Measurements from ENCODE around the gene RBPJL.
"Not testable (repeated sequence)": the region's sequence is repeated elsewhere in the genome, so short reads cannot be mapped to it uniquely, and the experiment has no call there.

Gene RBPJL

DNA sequence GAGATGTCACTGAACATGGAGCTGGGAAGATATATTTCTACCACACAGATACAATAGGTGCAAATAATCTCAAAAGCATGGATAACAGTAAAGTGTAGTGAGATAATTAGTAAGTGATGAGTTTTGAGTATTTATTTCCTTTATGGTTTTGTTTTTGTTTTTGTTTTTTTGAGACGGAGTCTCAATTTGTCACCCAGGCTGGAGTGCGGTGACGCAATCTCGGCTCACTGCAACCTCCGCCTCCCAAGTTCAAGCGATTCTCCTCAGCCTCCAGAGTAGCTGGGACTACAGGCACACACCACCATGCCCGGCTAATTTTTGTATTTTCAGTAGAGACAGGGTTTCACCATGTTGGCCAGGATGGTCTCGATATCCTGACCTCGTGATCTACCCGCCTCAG lies 44.2 kb downstream of the RBPJL start:
- H3K4me3 ChIP-seq (ENCODE audit: low read length); DNase-seq (ENCODE audit: low read depth, low spot score): not testable (repeated sequence)

DNA sequence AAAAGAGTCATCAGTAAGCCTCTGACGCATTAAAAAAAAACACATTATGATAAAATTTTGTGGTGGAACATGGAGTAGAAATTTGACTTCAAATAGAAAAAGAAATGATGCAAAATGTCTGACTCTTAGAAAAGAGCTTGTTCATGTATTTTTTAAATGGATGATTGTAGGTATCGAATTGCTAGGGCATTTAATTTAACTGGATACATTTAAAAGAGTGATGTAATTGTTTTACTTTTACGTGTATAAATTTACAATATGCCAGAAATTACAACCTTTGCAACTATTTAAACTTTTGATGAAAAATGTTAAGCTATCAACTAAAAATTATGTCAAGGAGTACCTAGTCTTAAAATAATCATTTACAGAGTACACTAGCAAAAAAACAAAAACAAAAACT lies 46.1 kb downstream of the RBPJL start:
- no peak overlapping the region for H3K4me3 ChIP-seq (ENCODE audit: low read length)

DNA sequence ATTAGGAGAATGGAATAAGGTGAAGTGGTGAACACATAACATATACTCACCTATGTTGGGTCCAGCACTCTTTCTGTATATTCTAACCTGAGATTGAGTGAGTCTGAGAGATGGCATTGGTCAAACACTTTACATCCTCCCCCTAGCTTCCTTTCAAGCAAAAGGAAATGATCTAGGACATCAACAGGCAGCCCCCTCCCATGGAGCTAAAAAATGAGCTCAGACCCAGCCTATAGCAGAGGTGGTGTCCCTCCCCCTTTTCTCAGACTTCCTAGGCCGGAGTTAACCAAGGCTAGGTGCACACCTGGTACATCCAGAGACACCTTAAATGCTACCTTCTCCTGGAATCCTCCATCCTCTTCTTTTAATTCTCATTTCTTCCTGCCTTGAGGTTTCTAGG lies 47.1 kb downstream of the RBPJL start:
- DNase-seq (ENCODE audit: low read depth, low spot score) = no peak
- H3K4me3 ChIP-seq (ENCODE audit: low read length) = no peak overlapping the region

More for the DNA sequence above, 46.1 kb downstream of the RBPJL start:
- no peak for DNase-seq (ENCODE audit: low read depth, low spot score)

DNA sequence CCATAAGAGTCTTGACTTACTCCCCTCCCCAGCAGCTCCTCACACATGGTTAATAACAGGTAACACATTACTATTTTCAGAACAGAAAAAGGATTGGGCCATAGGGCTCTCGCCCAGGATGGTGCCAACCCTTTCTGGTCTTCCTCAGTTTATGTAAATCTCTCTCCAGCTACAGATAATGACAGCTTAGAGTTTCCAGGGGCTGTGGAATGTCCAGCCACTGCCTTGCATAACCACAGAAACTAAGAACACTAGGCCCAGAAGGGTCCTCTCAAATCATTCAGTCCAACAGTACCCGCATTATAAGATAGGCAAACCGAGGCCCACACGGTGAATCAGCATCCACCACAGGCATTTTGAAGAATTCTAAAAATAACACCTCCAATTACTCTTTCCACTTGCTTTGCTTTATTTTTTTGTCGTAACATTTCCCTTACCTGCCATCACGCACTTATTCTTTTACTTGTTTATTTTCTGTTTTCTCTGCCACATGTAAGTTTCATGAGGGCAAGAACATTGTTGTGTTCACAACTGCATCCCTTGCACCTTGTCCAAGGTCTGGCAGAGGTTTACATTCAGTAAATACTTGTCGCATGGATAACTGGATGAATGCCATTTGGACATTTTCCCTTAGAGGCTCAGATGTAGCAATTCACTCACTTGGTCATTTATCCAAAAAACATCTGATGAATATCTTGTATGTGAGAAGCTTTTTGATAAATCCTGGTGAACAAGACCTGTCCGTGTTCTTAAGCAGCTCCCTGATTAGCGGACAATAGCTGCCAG lies 48.0 kb downstream of the RBPJL start:
- no peak for DNase-seq (ENCODE audit: low read depth, low spot score)
- H3K4me3 ChIP-seq (ENCODE audit: low read length) = no peak overlapping the region

DNA sequence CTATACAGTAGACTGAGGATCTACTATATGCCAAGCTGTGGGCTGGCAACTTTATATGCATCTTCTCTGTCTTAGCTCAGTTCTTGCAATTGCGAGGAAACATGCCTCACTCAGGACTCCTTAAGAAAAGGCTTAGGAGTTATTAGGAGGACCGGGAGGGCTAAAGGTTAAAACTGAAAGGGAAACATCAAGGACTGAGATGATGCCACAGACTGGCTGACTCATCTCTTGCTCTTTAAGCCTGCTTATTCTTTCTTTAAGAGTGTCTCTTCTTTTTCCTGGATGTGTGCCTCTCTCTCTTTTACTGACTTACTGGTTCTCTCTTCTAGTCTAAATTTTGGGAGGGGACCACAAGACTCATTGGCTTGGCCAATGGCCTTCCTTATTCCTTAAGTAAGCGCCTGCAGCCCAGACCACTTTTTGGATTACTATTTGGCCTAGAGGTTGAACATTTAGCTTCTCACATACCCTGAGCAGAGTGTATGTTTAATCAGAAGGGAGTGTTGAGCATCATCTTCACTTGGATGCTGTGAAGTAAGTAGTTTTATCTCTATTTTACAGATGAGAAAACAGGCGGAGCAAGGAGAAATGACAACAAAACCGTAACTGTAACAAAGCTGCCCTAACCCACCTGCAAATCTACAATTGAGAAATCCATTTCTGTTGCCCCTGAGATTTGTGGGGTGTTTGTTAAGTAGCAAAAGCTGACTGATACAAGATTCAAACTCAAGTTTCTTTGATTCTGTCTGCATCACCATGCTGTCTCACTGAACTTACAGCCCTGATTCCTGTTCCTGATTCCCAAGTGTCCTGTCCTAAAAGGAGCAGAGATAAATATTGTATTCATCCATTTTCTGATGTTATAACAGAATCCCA lies 48.8 kb downstream of the RBPJL start:
- no peak for DNase-seq (ENCODE audit: low read depth, low spot score)
- no peak overlapping the region for H3K4me3 ChIP-seq (ENCODE audit: low read length)

DNA sequence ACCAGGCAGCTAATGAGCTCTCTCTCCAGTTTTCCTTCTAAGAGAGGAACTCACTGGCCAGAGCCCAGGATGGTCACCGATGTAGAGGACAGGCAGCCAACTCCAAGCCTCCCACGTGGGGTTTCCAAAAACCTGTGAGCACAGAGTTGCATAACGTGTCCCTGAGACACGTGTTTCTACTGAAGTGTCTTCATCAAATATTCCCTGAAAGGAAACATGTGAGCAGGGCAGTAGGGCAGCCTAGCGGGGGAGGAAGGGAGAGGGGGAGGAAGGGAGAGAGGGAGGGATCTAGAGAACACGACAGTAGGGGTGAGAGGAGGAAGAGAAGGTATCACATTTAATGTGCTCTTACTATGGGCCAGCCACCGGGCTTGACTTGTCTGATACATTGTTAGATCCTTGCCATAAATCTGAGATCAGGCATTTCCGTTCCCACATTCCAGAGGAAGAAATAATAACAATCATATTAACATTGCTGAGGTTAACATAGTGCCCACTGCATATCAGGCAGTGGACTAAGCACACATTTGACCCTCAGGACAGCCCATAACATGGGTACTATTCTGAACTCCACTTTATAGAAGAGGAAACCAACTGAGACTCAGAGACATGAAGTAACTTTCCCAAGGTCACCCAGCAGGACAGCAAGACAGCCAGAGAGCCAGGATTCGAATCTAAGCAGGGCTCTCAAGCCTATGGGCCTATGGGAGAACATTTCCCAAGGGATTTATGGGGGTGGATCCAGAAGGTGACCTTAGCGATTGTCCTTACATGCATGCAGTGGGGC lies 51.8 kb downstream of the RBPJL start:
- no peak for DNase-seq (ENCODE audit: low read depth, low spot score)

DNA sequence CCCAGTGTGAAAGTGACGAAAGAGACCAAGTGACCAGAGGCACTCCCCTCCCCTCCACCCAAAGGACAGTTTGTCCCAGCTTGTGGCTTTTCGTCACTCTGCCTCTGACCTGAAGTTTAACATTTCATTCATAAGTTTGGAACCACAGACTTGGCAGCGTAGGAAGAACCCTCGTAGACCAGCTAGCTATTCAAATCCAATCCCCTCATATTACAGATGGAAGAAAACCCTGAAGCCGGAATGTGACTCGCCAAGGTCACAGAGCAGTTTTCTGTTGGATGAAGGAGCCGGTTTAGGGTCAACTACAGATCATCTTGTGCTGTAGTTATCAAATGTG lies 52.4 kb downstream of the RBPJL start:
- DNase-seq (ENCODE audit: low read depth, low spot score) = no peak
- no peak overlapping the region for H3K4me3 ChIP-seq (ENCODE audit: low read length)

More for the DNA sequence above, 51.8 kb downstream of the RBPJL start:
- H3K4me3 ChIP-seq (ENCODE audit: low read length) = no peak overlapping the region

DNA sequence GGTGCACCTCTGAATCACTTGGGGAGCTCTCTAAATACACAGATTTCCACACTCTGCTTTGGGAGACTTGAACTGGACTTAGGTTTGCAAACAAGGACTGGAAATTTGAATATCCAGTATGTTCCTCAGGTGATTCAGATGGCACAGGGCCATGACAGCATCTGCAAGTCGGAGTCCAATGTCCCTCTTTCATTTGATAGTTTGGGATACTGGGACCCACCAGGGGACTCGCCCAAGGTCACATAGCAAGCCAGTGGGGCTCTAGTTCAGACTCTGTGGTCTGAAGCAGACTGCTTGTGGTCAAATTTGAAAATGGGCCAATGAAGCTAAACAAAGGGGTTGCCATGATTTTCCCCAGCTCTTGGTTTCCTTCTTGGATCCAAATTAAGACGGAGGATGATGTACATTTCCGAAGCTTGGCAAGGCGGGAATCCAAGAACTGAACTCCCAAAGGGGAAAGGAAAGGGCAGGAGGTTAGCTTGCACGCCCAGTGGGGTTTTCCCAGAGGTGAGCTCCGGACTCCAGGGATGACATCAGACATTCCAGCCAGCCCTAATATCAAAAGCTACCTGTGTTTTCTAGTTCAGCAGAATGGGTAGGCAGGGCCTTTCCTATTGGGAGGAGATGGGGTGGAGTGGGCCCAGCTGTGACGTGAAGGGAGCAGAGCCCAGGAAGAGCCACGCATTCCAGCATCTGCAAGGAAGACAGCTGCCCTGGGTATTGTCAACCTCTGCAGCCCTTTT lies 52.9 kb downstream of the RBPJL start:
- H3K4me3 ChIP-seq (ENCODE audit: low read length) = no peak overlapping the region
- DNase-seq (ENCODE audit: low read depth, low spot score) = no peak

DNA sequence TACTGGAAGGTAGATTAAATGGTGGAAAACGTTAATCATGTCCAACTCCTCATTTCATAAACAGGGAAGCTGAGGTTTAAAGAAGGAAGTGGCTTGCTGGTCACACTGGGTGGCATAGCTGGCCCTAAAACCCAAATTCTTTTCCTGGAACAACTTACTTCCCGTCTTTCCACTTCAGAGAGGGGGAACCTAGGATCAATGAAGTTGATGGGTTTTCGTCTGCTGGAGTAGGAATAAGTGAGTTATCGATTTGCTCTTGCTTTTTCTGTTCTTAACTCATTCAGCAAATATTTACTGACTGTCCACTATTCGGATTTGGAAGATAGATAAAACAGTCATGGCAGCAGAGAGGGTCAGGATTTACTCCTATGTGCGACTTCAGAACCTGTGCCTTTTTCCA lies 55.2 kb downstream of the RBPJL start:
- DNase-seq (ENCODE audit: low read depth, low spot score) = no peak
- H3K4me3 ChIP-seq (ENCODE audit: low read length) = no peak overlapping the region

DNA sequence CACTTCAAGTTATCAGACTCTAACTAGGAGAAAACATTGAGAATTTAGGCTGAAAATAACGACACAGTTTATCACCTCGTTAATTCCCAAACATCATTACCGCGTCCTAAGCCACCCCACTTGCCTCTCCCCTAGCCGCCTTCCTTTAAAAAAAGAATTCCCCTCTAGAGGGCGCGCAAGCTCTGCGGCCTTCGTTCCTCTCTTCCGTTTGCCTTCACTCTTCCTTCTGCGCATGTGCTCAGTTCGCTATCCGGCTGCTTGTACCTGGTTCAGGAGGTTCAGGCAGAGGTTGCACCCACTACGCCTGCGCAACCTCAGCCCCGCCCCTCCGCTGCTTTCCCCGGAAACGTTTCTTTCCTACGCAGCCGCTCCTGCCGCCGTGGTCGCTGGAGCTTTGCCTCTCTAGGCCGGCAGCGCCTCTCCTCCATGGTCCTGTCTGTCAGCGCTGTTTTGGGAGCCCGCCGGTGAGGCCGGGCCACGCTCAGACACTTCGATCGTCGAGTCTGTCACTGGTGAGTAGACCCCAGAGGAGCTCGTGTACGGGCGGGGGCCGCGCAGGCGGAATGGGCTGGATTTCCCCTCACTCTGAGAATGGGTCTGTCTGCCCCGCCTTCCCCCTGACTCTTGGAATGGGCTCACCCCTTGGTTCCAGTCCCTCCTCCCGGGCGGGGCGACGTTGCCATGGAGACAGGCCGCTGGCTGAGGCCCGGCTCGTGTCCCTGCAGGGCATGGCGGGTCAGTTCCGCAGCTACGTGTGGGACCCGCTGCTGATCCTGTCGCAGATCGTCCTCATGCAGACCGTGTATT lies 56.4 kb downstream of the RBPJL start, which contains the start of gene SYS1:
TSS of gene SYS1 (plus strand) at position 353 of the 807 bp plus-strand sequence. CDS start at position 729, 376 bp downstream.
- peak within 1 kb of the TSS; percentile 83 for H3K4me3 ChIP-seq (ENCODE audit: low read length)
- DNase-seq (ENCODE audit: low read depth, low spot score) = peak; percentile 97

DNA sequence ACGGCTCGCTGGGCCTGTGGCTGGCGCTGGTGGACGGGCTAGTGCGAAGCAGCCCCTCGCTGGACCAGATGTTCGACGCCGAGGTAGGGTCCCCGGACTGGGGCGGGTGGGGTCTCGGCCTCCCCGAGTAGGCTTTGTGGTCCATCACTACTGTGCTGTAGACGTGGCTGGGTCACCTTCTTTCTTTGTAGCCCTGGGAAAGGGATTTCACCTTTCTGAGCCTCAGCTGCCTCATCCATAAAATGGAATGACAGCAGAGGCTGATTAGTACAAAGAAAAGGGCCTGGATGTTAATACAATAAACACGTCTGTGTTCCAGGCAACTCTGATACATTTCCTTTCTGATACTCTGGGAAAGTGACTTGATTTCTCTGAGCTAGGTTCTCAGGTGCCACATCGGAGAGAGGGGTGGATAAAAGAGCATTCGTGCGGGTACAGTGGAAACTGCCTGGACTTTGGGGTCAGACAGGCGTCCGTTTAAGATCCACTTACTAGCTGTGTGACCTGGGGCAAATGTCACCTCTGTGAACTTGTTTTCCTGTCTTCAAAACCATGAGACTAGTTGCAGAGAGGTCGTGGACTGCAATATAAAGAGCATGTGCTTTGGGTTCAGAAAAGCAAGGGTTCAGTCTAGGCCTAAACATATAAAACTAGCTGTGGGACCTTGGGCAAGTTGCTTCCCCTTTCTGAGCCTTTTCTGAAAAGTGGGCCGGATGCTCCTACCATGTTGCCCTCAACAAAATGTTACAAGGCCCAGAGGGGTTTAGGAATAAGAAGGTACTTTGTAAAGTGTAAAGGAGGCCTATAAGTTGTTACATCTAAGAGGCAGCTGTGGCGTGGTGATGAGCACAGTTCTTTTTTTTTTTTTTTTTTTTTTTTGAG lies 57.2 kb downstream of the RBPJL start:
- peak overlapping the region; percentile 83 for H3K4me3 ChIP-seq (ENCODE audit: low read length)
- no peak for DNase-seq (ENCODE audit: low read depth, low spot score)

DNA sequence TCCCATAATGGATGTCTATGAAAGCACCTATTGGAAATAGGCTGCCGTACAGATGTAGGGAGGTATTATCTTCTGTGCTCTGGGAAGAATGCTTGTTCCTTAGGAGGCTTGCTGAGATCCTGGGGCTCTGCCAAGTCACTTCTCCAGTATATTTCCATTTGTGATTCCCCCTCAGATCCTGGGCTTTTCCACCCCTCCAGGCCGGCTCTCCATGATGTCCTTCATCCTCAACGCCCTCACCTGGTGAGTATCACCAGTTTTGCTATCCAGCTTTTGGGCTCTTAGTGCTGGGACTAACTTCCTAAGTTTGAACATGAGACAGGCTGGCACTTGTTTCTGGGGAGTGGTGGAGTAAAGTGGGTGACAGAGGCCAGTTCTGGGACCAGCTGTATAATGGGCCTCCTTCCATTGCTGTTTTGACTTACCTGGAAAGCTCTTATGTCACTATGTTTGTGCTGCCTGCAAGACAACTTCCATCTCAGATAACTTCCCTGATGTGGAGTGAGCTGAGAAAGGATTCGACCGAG lies 58.9 kb downstream of the RBPJL start:
- H3K4me3 ChIP-seq (ENCODE audit: low read length) = no peak overlapping the region
- no peak for DNase-seq (ENCODE audit: low read depth, low spot score)

DNA sequence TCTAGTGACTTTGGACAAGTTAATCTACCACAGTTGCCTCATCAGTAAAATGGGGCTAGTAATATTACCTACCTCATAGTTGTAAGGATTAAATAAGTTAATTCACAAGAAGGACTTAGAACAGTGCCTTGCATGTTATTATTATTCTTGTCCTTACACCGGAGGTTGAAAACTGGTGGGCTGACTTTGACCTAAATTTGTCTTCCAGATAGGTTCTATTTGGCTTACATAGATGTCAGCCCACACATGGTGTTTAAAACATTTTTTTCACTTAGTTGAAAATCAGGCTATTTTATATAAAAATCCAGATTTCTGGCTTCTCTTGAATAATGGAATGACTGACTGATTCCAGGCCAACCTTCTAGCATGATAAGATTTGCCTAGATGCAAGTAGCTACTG lies 59.6 kb downstream of the RBPJL start:
- DNase-seq (ENCODE audit: low read depth, low spot score) = no peak
- H3K4me3 ChIP-seq (ENCODE audit: low read length) = no peak overlapping the region

DNA sequence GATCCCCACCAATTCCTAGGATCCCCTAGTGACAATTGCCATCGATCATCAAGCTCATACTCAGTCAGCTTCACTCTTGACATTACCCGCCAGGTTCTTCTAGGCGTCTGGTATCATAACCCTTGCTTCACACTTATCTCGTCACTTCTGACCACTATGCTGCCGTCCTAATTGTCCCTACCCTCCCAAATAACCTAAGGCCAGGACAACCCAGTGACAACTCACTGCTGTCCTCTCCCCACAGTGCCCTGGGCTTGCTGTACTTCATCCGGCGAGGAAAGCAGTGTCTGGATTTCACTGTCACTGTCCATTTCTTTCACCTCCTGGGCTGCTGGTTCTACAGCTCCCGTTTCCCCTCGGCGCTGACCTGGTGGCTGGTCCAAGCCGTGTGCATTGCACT lies 60.0 kb downstream of the RBPJL start:
- DNase-seq (ENCODE audit: low read depth, low spot score) = no peak
- no peak overlapping the region for H3K4me3 ChIP-seq (ENCODE audit: low read length)

DNA sequence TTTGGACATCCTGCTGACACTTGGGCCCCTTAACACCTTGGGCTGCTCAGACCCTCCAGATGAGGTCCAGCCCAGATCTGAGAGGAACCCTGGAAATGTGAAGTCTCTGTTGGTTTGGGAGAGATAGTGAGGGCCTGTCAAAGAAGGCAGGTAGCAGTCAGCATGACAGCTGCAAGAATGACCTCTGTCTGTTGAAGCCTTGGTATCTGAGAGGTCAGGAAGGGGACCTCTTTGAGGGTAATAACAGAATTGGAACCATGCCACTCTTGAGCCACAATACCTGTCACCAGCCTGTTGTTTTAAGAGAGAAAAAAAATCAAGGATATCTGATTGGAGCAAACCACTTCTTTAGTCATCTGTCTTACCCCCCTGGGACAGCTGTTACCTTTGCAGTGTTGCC lies 60.5 kb downstream of the RBPJL start:
- DNase-seq (ENCODE audit: low read depth, low spot score) = no peak
- H3K4me3 ChIP-seq (ENCODE audit: low read length) = no peak overlapping the region

Measured in Jurkat, Clone E6-1 (cell line).